ENCODE results near the gene YBEY. TPM values are rescaled to one million over a fixed set of nuclear protein-coding genes. Genes with fewer than 3 reads are reported as not detected.

The YBEY gene
- total and polyA plus RNA-seq, 2 of the 13 experiments (the other 11 are each of a cell fraction or from before 2014, with no cell fraction given) = 6.5 to 8.9 TPM

DNA sequence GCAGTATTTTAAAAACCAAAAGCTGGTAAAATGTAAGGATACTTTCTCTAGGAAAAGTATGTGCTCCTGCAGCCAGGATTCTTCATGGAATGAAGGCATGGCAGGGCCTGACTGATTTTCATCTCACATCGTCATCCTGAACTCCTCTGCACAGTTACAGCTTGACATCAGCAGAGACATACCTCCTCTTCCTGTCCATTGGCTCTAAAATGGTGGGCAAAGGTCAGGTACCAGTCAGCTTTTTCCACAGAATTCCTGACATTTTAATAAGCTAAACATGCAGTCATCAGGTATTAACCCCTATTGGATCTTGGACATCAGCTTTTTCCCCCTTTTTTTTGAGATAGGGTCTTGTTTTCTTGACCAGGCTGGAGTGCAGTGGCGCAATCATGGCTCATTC lies 43.7 kb downstream of the YBEY start (continued):
- TF ChIP-seq, protein P1, sequence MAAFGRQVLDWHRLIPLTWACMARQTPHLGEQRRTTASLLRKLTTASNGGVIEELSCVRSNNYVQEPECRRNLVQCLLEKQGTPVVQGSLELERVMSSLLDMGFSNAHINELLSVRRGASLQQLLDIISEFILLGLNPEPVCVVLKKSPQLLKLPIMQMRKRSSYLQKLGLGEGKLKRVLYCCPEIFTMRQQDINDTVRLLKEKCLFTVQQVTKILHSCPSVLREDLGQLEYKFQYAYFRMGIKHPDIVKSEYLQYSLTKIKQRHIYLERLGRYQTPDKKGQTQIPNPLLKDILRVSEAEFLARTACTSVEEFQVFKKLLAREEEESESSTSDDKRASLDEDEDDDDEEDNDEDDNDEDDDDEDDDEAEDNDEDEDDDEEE (CRISPR knock-in tag; IDR thresholded peaks at IDR 0.05) = no peak

DNA sequence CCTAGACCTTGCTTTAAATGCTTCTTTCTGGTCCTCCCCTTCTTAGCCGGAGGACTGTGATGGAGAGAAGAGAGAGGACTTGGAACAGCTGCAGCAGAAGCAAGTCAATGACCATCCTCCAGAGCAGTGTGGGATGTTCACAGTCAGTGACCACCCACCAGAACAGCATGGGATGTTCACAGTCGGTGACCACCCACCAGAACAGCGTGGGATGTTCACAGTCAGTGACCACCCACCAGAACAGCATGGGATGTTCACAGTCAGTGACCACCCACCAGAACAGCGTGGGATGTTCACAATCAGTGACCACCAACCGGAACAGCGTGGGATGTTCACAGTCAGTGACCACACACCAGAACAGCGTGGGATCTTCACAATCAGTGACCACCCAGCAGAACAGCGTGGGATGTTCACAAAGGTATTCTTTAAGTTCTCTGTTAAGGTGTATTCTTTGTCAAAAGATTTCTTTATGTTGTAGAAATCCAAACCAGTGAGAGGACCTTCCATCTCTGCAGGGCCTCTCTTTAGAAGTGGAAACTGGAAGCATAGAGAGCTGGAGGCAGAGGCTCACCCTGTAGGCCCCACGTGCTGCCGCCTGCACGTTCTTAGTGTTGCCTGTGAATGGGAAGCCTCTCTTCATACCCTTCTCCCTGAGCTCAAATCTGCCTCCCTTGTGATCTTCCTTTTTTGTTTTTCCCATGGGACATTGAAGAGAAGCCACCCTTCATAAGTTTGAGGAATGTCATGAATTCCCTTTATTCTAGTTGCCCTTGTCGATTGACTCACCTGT lies 48.4 kb downstream of the YBEY start:
- Histone ChIP-seq H2AFZ (ENCODE audit: low read length) (no peak overlapping the region), H4K20me1 (ENCODE audit: insufficient read depth, low read length) (no peaks in the 10 kb centered on the region), H3K36me3 (replicated peaks in 1 of 2; ENCODE audit: control insufficient read depth in 1 of 2, insufficient read depth in 2 of 2, low read length in 2 of 2) (peaks cover 12 to 58% of the 10 kb centered on the region in 2 experiments), H3K4me1 (ENCODE audit: insufficient read depth, low read length) (peaks cover 7% of the 10 kb centered on the region), H3K4me3 (replicated peaks in 1 of 3; ENCODE audit: insufficient read depth in 1 of 3, low read depth in 2 of 3, low read length in 3 of 3) (no peak overlapping the region), H3K9me3 (ENCODE audit: low read length) (no peaks in the 10 kb centered on the region), H3K27me3 (ENCODE audit: control insufficient read depth in 1 of 2, insufficient read depth in 2 of 2, low read length in 2 of 2) (no peaks in the 10 kb centered on the region), H3K9ac (ENCODE audit: insufficient read depth, low read depth, low read length) (no peak overlapping the region), H3K27ac (ENCODE audit: extremely low read length, insufficient read depth, low read length) (no peak overlapping the region), H3K4me2 (ENCODE audit: low read depth, low read length) (no peak overlapping the region), H3K79me2 (ENCODE audit: insufficient read depth, low read length) (peaks cover 8% of the 10 kb centered on the region)
- TF ChIP-seq ZNF496 (CRISPR knock-in tag; IDR thresholded peaks at IDR 0.05; ENCODE audit: insufficient replicate concordance) (no peak), ZNF546 (CRISPR knock-in tag; conservative IDR thresholded peaks at IDR 0.05) (no peak), ZEB1 (IDR thresholded peaks at IDR 0.05; ENCODE audit: insufficient replicate concordance, low read depth) (no peak), SMYD3 (CRISPR knock-in tag; IDR thresholded peaks at IDR 0.05) (no peak), MXI1 (IDR thresholded peaks at IDR 0.05; ENCODE audit: borderline replicate concordance, low read depth, low read length) (no peak), FOXK2 (IDR thresholded peaks at IDR 0.05) (no peak), ZNF207 (IDR thresholded peaks at IDR 0.05; ENCODE audit: borderline replicate concordance) (no peak)
- TF ChIP-seq, protein P2, sequence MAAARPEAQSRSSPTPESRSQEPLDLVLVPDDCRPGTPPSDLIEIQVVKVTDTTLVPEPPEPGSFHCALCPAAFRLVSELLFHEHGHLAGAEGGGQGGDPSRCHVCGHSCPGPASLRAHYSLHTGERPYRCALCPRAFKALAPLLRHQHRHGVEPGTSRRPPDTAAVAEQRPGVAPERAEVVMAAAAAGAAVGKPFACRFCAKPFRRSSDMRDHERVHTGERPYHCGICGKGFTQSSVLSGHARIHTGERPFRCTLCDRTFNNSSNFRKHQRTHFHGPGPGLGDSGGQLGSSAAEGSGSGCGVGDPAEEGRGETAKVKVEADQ (CRISPR knock-in tag; IDR thresholded peaks at IDR 0.05; ENCODE audit: borderline replicate concordance) = no peak
- no TSS peak for BruUV-seq (replicated peaks)
- FAIRE-seq (no peak), DNase-seq (ENCODE audit: low spot score) (no peak), ATAC-seq (no peak)
- in situ Hi-C loops (cut with HindIII; ENCODE audit: extremely low pct_ligation_motif_present, low pct_unique_long_range_greater_than_20kb) = no loop called here
- POLR2A ChIA-PET = no interaction called here
- CTCF ChIA-PET (ENCODE audit: low intra/inter-chr PET ratio, low total read pairs) = no interaction called here
- 95% methylated on average over 7 of the region's 12 CpGs for WGBS (ENCODE audit: low lambda C conversion rate)
- intact Hi-C loops (cut with micrococcal nuclease; ENCODE audit: unreplicated experiment) = no loop called here
